K562 (cell line): ENCODE results near the gene DHRS3. TPM values are rescaled to one million over a fixed set of nuclear protein-coding genes. Genes with fewer than 3 reads are reported as not detected.

Source experiments
- CGGBP1 ChIP-seq: fragments of 250-450 bp; sonication (Bioruptor Pico); IDR thresholded peaks from 2 replicates; pipeline ENCODE4 v1.9.0; 2021; ENCODE audit warnings: mild to moderate bottlenecking
- JUN ChIP-seq, 2 experiments: sonication (generic) in 1 of 2; formaldehyde crosslinking in 1 of 2; IDR thresholded peaks; 2 replicates each; pipeline versions ENCODE4 v1.6.1 to v1.8.0; 2012 to 2022; ENCODE audit warnings: borderline replicate concordance in 2 of 2, mild to moderate bottlenecking in 2 of 2, improper control_type of control experiment in 1 of 2, low read depth in 1 of 2, low read length in 1 of 2, missing genetic modification reagents in 1 of 2
- NFIC ChIP-seq: fragments of 450-650 bp; IDR thresholded peaks from 2 replicates; pipeline ENCODE4 v1.6.1; 2017; ENCODE audit warnings: mild to moderate bottlenecking, inconsistent platforms
- NFIX ChIP-seq: fragments of 250-450 bp; sonication (Bioruptor Pico); IDR thresholded peaks from 2 replicates; pipeline ENCODE4 v1.4.0; 2020; ENCODE audit warnings: low read depth, mild to moderate bottlenecking, moderate library complexity
- NONO ChIP-seq, 2 experiments: fragments of 200-400 bp in 1 of 2; fragments of 450-650 bp in 1 of 2; formaldehyde crosslinking in 1 of 2; IDR thresholded peaks; 2 replicates each; pipeline ENCODE4 v1.6.1; 2017; ENCODE audit warnings: low read depth in 2 of 2, mild to moderate bottlenecking in 2 of 2, moderate library complexity in 2 of 2, low read length in 1 of 2
- POLR3A ChIP-seq: IDR thresholded peaks from 2 replicates; pipeline ENCODE4 v1.6.1; 2011; ENCODE audit warnings: borderline replicate concordance, mild to moderate bottlenecking, moderate library complexity; ENCODE audit not compliant: insufficient read length, insufficient read depth; ENCODE audit errors: extremely low read depth
- RERE ChIP-seq: sonication (generic); formaldehyde crosslinking; IDR thresholded peaks from 2 replicates; pipeline ENCODE4 v1.8.0; 2023; ENCODE audit warnings: missing genetic modification reagents, mild to moderate bottlenecking, borderline replicate concordance
- RFX7 ChIP-seq: fragments of 250-450 bp; sonication (Bioruptor Pico); IDR thresholded peaks from 2 replicates; pipeline ENCODE4 v1.5.1; 2021; ENCODE audit warnings: mild to moderate bottlenecking
- TAF9B ChIP-seq: fragments of 450-650 bp; IDR thresholded peaks from 2 replicates; pipeline ENCODE4 v1.6.1; 2018; ENCODE audit warnings: mild to moderate bottlenecking; ENCODE audit not compliant: partially characterized antibody
- TEAD2 ChIP-seq: fragments of 450-650 bp; IDR thresholded peaks from 2 replicates; pipeline ENCODE4 v1.6.1; 2016; ENCODE audit warnings: missing genetic modification characterization, control low read depth, missing compliant biosample characterization
- ZBTB1 ChIP-seq: sonication (generic); formaldehyde crosslinking; IDR thresholded peaks from 2 replicates; pipeline ENCODE4 v1.8.1; 2023; ENCODE audit warnings: missing genetic modification reagents, low read depth, mild to moderate bottlenecking, borderline replicate concordance
- ZNF212 ChIP-seq: fragments of 450-650 bp; formaldehyde crosslinking; IDR thresholded peaks from 2 replicates; pipeline ENCODE4 v1.4.0; 2020; ENCODE audit warnings: mild to moderate bottlenecking
- ZNF668 ChIP-seq: fragments of 250-450 bp; sonication (Bioruptor Pico); IDR thresholded peaks from 2 replicates; pipeline ENCODE4 v1.8.0; 2022; ENCODE audit warnings: mild to moderate bottlenecking, inconsistent platforms
- ZNF707 ChIP-seq: fragments of 250-450 bp; sonication (Bioruptor Pico); conservative IDR thresholded peaks from 2 replicates; pipeline ENCODE4 v1.8.0; 2022; ENCODE audit warnings: inconsistent platforms, mild to moderate bottlenecking, moderate library complexity
- ZSCAN32 ChIP-seq: fragments of 450-650 bp; formaldehyde crosslinking; IDR thresholded peaks from 2 replicates; pipeline ENCODE4 v1.4.0; 2020; ENCODE audit warnings: mild to moderate bottlenecking, moderate library complexity
- polyA plus RNA-seq, 8 experiments: library from polyadenylated mRNA; depleted of rRNA in 4 of 8; stranded (reverse) in 5 of 8; unstranded in 3 of 8; fragments of >200 nt; fragmentation: Nextera tagmentation in 2 of 8; fragmentation: Illumina TruSeq in 1 of 8; extraction: Ambion mirVana in 2 of 8; extraction: Trizol in 1 of 8; gene quantifications; 2 replicates each; pipeline versions ENCODE4 v1.2.1 to v1.2.3, GENCODE V29; 2011 to 2014; ENCODE audit warnings: inconsistent platforms in 1 of 8, missing spikeins in 1 of 8
- total RNA-seq, 7 experiments: library from RNA; depleted of rRNA in 6 of 7; stranded (reverse); fragments of >200 nt in 6 of 7; fragmentation: Illumina TruSeq in 2 of 7; extraction: Trizol in 2 of 7; gene quantifications; 2 replicates each; pipeline versions ENCODE4 v1.2.1 to v1.2.3, GENCODE V29; 2011 to 2021; ENCODE audit warnings: low replicate concordance in 1 of 7
- TF ChIP-seq, protein P1 (sequence below): fragments of 450-650 bp; IDR thresholded peaks from 2 replicates; pipeline ENCODE4 v1.6.1; 2017; ENCODE audit warnings: antibody characterized with exemption
- TF ChIP-seq, protein P2 (sequence below): fragments of 450-650 bp; IDR thresholded peaks from 2 replicates; pipeline ENCODE4 v1.6.1; 2016; ENCODE audit warnings: borderline replicate concordance

DHRS3 gene
- total and polyA plus RNA-seq, 9 of the 15 experiments (the other 6 are each of a cell fraction or from before 2014, with no cell fraction given) = 21.0 to 116 (median 58.7) TPM

DNA sequence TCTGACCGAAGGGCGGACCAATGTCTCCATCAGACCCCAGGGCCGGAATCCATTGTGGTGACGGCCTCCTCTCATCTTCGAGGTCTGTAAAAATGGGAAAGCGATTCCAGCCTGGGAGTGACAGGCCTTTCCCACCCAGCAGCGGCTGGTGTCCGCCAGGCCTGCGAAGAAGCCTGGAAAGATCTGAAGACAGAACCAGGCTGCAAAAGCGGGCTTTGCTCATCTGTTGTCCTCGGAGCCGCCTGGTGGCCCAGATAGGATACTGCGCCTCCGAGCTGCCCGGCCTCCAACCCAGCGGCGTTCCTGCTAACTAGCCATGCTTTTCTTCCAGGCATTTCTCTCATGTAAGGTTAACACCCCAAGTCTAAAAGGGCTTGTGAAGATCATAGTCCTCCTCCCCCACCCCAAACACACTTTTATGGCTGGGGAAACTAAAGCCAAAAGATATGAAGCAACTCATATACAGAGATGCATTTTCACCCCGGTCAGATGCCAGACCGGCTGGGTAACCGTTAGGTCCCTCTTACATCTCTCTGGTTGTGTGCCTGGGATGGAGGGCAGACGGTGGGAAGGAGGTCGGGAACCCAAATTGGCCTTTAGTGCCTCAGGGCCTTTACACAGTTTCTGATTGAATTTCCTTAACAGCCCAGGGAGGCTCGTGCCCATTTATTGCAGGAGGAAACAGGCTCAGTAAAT is 1.9 kb upstream of the DHRS3 start (continued):
- TF ChIP-seq, protein P1, sequence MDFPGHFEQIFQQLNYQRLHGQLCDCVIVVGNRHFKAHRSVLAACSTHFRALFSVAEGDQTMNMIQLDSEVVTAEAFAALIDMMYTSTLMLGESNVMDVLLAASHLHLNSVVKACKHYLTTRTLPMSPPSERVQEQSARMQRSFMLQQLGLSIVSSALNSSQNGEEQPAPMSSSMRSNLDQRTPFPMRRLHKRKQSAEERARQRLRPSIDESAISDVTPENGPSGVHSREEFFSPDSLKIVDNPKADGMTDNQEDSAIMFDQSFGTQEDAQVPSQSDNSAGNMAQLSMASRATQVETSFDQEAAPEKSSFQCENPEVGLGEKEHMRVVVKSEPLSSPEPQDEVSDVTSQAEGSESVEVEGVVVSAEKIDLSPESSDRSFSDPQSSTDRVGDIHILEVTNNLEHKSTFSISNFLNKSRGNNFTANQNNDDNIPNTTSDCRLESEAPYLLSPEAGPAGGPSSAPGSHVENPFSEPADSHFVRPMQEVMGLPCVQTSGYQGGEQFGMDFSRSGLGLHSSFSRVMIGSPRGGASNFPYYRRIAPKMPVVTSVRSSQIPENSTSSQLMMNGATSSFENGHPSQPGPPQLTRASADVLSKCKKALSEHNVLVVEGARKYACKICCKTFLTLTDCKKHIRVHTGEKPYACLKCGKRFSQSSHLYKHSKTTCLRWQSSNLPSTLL = 0 out of 2 replicates have a peak, but pooled peaks have one; percentile 4
- TF ChIP-seq ZNF212 (CRISPR knock-in tag) (no peak), ZNF668 (CRISPR knock-in tag) (no peak), NONO (IDR thresholded peaks at IDR 0.05; ENCODE audit: low read depth in 2 of 2, low read length in 1 of 2) (no peak), NFIC (no peak), CGGBP1 (CRISPR knock-in tag) (no peak), POLR3A (no peak), JUN (IDR thresholded peaks at IDR 0.05; ENCODE audit: borderline replicate concordance, low read depth, low read length) (no peak), JUN (CRISPR knock-in tag; IDR thresholded peaks at IDR 0.05; ENCODE audit: borderline replicate concordance) (no peak), TEAD2 (no peak), ZSCAN32 (CRISPR knock-in tag) (no peak), ZBTB1 (no peak), RERE (CRISPR knock-in tag) (no peak), TAF9B (no peak), NFIX (no peak), RFX7 (CRISPR knock-in tag) (no peak), ZNF707 (CRISPR knock-in tag) (no peak)
- TF ChIP-seq, protein P2, sequence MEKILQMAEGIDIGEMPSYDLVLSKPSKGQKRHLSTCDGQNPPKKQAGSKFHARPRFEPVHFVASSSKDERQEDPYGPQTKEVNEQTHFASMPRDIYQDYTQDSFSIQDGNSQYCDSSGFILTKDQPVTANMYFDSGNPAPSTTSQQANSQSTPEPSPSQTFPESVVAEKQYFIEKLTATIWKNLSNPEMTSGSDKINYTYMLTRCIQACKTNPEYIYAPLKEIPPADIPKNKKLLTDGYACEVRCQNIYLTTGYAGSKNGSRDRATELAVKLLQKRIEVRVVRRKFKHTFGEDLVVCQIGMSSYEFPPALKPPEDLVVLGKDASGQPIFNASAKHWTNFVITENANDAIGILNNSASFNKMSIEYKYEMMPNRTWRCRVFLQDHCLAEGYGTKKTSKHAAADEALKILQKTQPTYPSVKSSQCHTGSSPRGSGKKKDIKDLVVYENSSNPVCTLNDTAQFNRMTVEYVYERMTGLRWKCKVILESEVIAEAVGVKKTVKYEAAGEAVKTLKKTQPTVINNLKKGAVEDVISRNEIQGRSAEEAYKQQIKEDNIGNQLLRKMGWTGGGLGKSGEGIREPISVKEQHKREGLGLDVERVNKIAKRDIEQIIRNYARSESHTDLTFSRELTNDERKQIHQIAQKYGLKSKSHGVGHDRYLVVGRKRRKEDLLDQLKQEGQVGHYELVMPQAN = no peak; the same call in 1 of the 2 replicates
